Upper lobe of left lung (tissue), 4 donors: Measurements from ENCODE around the gene DGCR2.

Source experiments
- CTCF ChIP-seq, 6 experiments: fragments of 450-650 bp in 4 of 6; fragments of 200-600 bp in 2 of 6; sonication (generic) in 2 of 6; IDR thresholded peaks; one replicate each; pipeline ENCODE4 v1.5.1; 2016 to 2019; ENCODE audit warnings: antibody characterized with exemption in 6 of 6
- POLR2A ChIP-seq, 4 donors: fragments of 450-650 bp; IDR thresholded peaks; one replicate each; pipeline ENCODE4 v1.5.1; 2016 to 2017; ENCODE audit warnings: antibody characterized with exemption in 4 of 4, mild to moderate bottlenecking in 2 of 4

GRCh38 chr22:19012308-19012986 is 109.8 kb downstream of the DGCR2 start:
- TF ChIP-seq CTCF (IDR thresholded peaks at IDR 0.05) (no peak), POLR2A (IDR thresholded peaks at IDR 0.05) (no peak)
